GM23248 (cell line): ENCODE data around the gene ZFP36L1.

Source experiments
- EZH2 ChIP-seq: fragments of 200-600 bp; sonication (generic); IDR thresholded peaks from 2 replicates; pipeline ENCODE4 v1.6.1; 2018; ENCODE audit warnings: antibody characterized with exemption, mild to moderate bottlenecking; ENCODE audit not compliant: insufficient read depth, poor library complexity, severe bottlenecking
- EZH2phosphoT487 ChIP-seq: fragments of 200-600 bp; sonication (generic); IDR thresholded peaks from 2 replicates; pipeline ENCODE4 v1.6.1; 2018; ENCODE audit warnings: antibody characterized with exemption, moderate library complexity, mild to moderate bottlenecking, low read depth; ENCODE audit not compliant: insufficient read depth

GRCh38 chr14:68771631-68772030 lies 21.2 kb downstream of the ZFP36L1 start:
- TF ChIP-seq EZH2: no peak
- TF ChIP-seq EZH2phosphoT487: no peak
